HepG2 (cell line): ENCODE data around the gene EFCAB11. TPM values are rescaled to one million over a fixed set of nuclear protein-coding genes. Genes with fewer than 3 reads are reported as not detected.

Experiments
- ATF1 ChIP-seq: IDR thresholded peaks from 2 replicates; pipeline ENCODE4 v1.6.1; 2016; ENCODE audit warnings: mild to moderate bottlenecking, control low read depth
- CENPX ChIP-seq: sonication (generic); formaldehyde crosslinking; IDR thresholded peaks from 2 replicates; pipeline ENCODE4 v1.9.0; 2021; ENCODE audit warnings: mild to moderate bottlenecking, missing genetic modification reagents, moderate library complexity
- HMG20A ChIP-seq: IDR thresholded peaks from 2 replicates; pipeline ENCODE4 v1.6.1; 2016; ENCODE audit warnings: borderline replicate concordance
- HNF1B ChIP-seq: sonication (generic); formaldehyde crosslinking; IDR thresholded peaks from 2 replicates; pipeline ENCODE4 v1.5.1; 2020; ENCODE audit warnings: mild to moderate bottlenecking, moderate library complexity, missing genetic modification reagents
- MIER3 ChIP-seq: IDR thresholded peaks from 2 replicates; pipeline ENCODE4 v1.6.1; 2016; ENCODE audit warnings: missing compliant biosample characterization, borderline replicate concordance
- NCOA5 ChIP-seq: sonication (generic); formaldehyde crosslinking; IDR thresholded peaks from 2 replicates; pipeline ENCODE4 v1.4.0; 2020; ENCODE audit warnings: missing genetic modification reagents
- SP1 ChIP-seq, 2 experiments: fragments of 450-650 bp in 1 of 2; sonication (generic) in 1 of 2; formaldehyde crosslinking in 1 of 2; IDR thresholded peaks; 2 replicates each; pipeline versions ENCODE4 v1.4.0 to v1.6.1; 2016 to 2020; ENCODE audit warnings: missing genetic modification reagents in 1 of 2
- SSRP1 ChIP-seq: IDR thresholded peaks from 2 replicates; pipeline ENCODE4 v1.6.1; 2016; ENCODE audit warnings: control low read depth
- TAF15 ChIP-seq: fragments of 200-400 bp; formaldehyde crosslinking; IDR thresholded peaks from one replicate; pipeline ENCODE4 v1.6.1; 2018; ENCODE audit warnings: mild to moderate bottlenecking, low read depth, low read length; ENCODE audit not compliant: poor library complexity, severe bottlenecking
- YEATS2 ChIP-seq: sonication (generic); formaldehyde crosslinking; IDR thresholded peaks from 2 replicates; pipeline ENCODE4 v1.4.0; 2020; ENCODE audit warnings: missing genetic modification reagents, borderline replicate concordance
- ZNF234 ChIP-seq: sonication (generic); formaldehyde crosslinking; conservative IDR thresholded peaks from 2 replicates; pipeline ENCODE4 v1.5.1; 2020; ENCODE audit warnings: mild to moderate bottlenecking, missing genetic modification reagents
- ZNF235 ChIP-seq: sonication (generic); formaldehyde crosslinking; IDR thresholded peaks from 2 replicates; pipeline ENCODE4 v1.8.1; 2023; ENCODE audit warnings: mild to moderate bottlenecking, missing genetic modification reagents, borderline replicate concordance
- ZNF354B ChIP-seq: sonication (generic); formaldehyde crosslinking; IDR thresholded peaks from 2 replicates; pipeline ENCODE4 v1.8.0; 2022; ENCODE audit warnings: mild to moderate bottlenecking, missing genetic modification reagents
- ZNF546 ChIP-seq: sonication (generic); formaldehyde crosslinking; conservative IDR thresholded peaks from 2 replicates; pipeline ENCODE4 v1.8.1; 2023; ENCODE audit warnings: mild to moderate bottlenecking, missing genetic modification reagents
- ZNF777 ChIP-seq: sonication (generic); formaldehyde crosslinking; IDR thresholded peaks from 2 replicates; pipeline ENCODE4 v1.4.0; 2020; ENCODE audit warnings: missing genetic modification reagents
- ZNF780A ChIP-seq: sonication (generic); formaldehyde crosslinking; IDR thresholded peaks from 2 replicates; pipeline ENCODE4 v1.8.0; 2022; ENCODE audit warnings: mild to moderate bottlenecking, missing genetic modification reagents, moderate library complexity
- polyA plus RNA-seq, 8 experiments: library from polyadenylated mRNA; depleted of rRNA in 3 of 8; stranded (reverse) in 7 of 8; unstranded in 1 of 8; fragments of >200 nt; fragmentation: Illumina TruSeq in 4 of 8; extraction: Trizol in 4 of 8; gene quantifications; 2 replicates each; pipeline versions ENCODE4 v1.2.1 to v1.2.3, GENCODE V29; 2011 to 2016; ENCODE audit warnings: low read depth in 4 of 8, missing spikeins in 1 of 8, mixed read lengths in 1 of 8; ENCODE audit not compliant: insufficient read depth in 1 of 8
- total RNA-seq, 5 experiments: library from RNA; depleted of rRNA; stranded (reverse); fragments of >200 nt; fragmentation: Illumina TruSeq; extraction: Trizol; gene quantifications; 2 replicates each; pipeline ENCODE4 v1.2.3, GENCODE V29; 2016; ENCODE audit warnings: low read depth in 1 of 5
- TF ChIP-seq, protein P1 (sequence below): sonication (generic); formaldehyde crosslinking; IDR thresholded peaks from 2 replicates; pipeline ENCODE4 v1.5.0; 2020; ENCODE audit warnings: missing genetic modification reagents, mild to moderate bottlenecking, borderline replicate concordance
- TF ChIP-seq, protein P2 (sequence below): sonication (generic); formaldehyde crosslinking; IDR thresholded peaks from 2 replicates; pipeline ENCODE4 v1.5.1; 2020; ENCODE audit warnings: missing genetic modification reagents, mild to moderate bottlenecking, borderline replicate concordance
- TF ChIP-seq, protein P3 (sequence below): sonication (generic); formaldehyde crosslinking; IDR thresholded peaks from 2 replicates; pipeline ENCODE4 v1.4.0; 2020; ENCODE audit warnings: missing genetic modification reagents
- TF ChIP-seq, protein P4 (sequence below): sonication (generic); formaldehyde crosslinking; IDR thresholded peaks from 2 replicates; pipeline ENCODE4 v1.5.0; 2020; ENCODE audit warnings: missing genetic modification reagents

Gene EFCAB11
- total and polyA plus RNA-seq, 2 of the 13 experiments (the other 11 are each of a cell fraction or from before 2014, with no cell fraction given) = 8.2 to 31.5 TPM

- TF ChIP-seq, protein P1, sequence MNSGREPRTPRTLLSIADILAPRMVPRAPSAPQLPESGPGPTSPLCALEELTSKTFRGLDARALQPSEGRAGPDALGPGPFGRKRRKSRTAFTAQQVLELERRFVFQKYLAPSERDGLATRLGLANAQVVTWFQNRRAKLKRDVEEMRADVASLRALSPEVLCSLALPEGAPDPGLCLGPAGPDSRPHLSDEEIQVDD (CRISPR knock-in tag) = no peak
- TF ChIP-seq SSRP1 (no peak), ZNF777 (CRISPR knock-in tag) (no peak; the same call in 1 of the 2 replicates), TAF15 (no peak), ATF1 (CRISPR knock-in tag) (peak; percentile 36), ZNF235 (no peak), ZNF234 (CRISPR knock-in tag) (no peak), MIER3 (CRISPR knock-in tag) (no peak), HMG20A (no peak), CENPX (no peak), HNF1B (CRISPR knock-in tag) (peak; percentile 74; the same call in 1 of the 2 replicates), ZNF546 (0 out of 2 replicates have a peak, but pooled peaks have one; percentile 40), ZNF780A (no peak), YEATS2 (CRISPR knock-in tag) (no peak), ZNF354B (CRISPR knock-in tag) (no peak), NCOA5 (no peak), SP1 (IDR thresholded peaks at IDR 0.05) (no peak), SP1 (CRISPR knock-in tag; IDR thresholded peaks at IDR 0.05) (peak; percentile 92)
- TF ChIP-seq, protein P2, sequence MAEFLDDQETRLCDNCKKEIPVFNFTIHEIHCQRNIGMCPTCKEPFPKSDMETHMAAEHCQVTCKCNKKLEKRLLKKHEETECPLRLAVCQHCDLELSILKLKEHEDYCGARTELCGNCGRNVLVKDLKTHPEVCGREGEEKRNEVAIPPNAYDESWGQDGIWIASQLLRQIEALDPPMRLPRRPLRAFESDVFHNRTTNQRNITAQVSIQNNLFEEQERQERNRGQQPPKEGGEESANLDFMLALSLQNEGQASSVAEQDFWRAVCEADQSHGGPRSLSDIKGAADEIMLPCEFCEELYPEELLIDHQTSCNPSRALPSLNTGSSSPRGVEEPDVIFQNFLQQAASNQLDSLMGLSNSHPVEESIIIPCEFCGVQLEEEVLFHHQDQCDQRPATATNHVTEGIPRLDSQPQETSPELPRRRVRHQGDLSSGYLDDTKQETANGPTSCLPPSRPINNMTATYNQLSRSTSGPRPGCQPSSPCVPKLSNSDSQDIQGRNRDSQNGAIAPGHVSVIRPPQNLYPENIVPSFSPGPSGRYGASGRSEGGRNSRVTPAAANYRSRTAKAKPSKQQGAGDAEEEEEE (CRISPR knock-in tag) = no peak
- TF ChIP-seq, protein P3, sequence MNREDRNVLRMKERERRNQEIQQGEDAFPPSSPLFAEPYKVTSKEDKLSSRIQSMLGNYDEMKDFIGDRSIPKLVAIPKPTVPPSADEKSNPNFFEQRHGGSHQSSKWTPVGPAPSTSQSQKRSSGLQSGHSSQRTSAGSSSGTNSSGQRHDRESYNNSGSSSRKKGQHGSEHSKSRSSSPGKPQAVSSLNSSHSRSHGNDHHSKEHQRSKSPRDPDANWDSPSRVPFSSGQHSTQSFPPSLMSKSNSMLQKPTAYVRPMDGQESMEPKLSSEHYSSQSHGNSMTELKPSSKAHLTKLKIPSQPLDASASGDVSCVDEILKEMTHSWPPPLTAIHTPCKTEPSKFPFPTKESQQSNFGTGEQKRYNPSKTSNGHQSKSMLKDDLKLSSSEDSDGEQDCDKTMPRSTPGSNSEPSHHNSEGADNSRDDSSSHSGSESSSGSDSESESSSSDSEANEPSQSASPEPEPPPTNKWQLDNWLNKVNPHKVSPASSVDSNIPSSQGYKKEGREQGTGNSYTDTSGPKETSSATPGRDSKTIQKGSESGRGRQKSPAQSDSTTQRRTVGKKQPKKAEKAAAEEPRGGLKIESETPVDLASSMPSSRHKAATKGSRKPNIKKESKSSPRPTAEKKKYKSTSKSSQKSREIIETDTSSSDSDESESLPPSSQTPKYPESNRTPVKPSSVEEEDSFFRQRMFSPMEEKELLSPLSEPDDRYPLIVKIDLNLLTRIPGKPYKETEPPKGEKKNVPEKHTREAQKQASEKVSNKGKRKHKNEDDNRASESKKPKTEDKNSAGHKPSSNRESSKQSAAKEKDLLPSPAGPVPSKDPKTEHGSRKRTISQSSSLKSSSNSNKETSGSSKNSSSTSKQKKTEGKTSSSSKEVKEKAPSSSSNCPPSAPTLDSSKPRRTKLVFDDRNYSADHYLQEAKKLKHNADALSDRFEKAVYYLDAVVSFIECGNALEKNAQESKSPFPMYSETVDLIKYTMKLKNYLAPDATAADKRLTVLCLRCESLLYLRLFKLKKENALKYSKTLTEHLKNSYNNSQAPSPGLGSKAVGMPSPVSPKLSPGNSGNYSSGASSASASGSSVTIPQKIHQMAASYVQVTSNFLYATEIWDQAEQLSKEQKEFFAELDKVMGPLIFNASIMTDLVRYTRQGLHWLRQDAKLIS (CRISPR knock-in tag) = no peak
- TF ChIP-seq, protein P4, sequence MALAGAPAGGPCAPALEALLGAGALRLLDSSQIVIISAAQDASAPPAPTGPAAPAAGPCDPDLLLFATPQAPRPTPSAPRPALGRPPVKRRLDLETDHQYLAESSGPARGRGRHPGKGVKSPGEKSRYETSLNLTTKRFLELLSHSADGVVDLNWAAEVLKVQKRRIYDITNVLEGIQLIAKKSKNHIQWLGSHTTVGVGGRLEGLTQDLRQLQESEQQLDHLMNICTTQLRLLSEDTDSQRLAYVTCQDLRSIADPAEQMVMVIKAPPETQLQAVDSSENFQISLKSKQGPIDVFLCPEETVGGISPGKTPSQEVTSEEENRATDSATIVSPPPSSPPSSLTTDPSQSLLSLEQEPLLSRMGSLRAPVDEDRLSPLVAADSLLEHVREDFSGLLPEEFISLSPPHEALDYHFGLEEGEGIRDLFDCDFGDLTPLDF (CRISPR knock-in tag) = peak; percentile 60; the same call in 1 of the 2 replicates
Observed at GRCh38 chr14:89954070-89955021, at the start of gene EFCAB11 (continued).
